Measurements from ENCODE around the gene PHIP.

Gene PHIP

GRCh38 chr6:79042799-79043126 lies 35.3 kb downstream of the PHIP start:
- H3K4me3 ChIP-seq (ENCODE audit: control insufficient read depth, low read depth, low read length): no peak overlapping the region
- no peak for TF ChIP-seq CTCF (IDR thresholded peaks at IDR 0.05; ENCODE audit: control insufficient read depth, insufficient read depth, low read depth, low read length, missing control alignments)

GRCh38 chr6:79042088-79042798 lies 35.8 kb downstream of the PHIP start:
- no peak overlapping the region for H3K4me3 ChIP-seq (ENCODE audit: control insufficient read depth, low read depth, low read length)

More at GRCh38 chr6:79042799-79043126, 35.3 kb downstream of the PHIP start:
- no peak for DNase-seq (ENCODE audit: low read depth)

GRCh38 chr6:79040083-79040482 lies 38.0 kb downstream of the PHIP start:
- no peak overlapping the region for H3K4me3 ChIP-seq (ENCODE audit: control insufficient read depth, low read depth, low read length)
- no peak for DNase-seq (ENCODE audit: low read depth)
- no peak for TF ChIP-seq CTCF (IDR thresholded peaks at IDR 0.05; ENCODE audit: control insufficient read depth, insufficient read depth, low read depth, low read length, missing control alignments)

More at GRCh38 chr6:79042088-79042798, 35.8 kb downstream of the PHIP start:
- no peak for TF ChIP-seq CTCF (IDR thresholded peaks at IDR 0.05; ENCODE audit: control insufficient read depth, insufficient read depth, low read depth, low read length, missing control alignments)
- DNase-seq (ENCODE audit: low read depth): no peak

GRCh38 chr6:79038061-79038460 lies 40.0 kb downstream of the PHIP start:
- DNase-seq (ENCODE audit: low read depth): no peak
- TF ChIP-seq CTCF (IDR thresholded peaks at IDR 0.05; ENCODE audit: control insufficient read depth, insufficient read depth, low read depth, low read length, missing control alignments): no peak
- H3K4me3 ChIP-seq (ENCODE audit: control insufficient read depth, low read depth, low read length): no peak overlapping the region

GRCh38 chr6:79034865-79035264 lies 43.2 kb downstream of the PHIP start:
- DNase-seq (ENCODE audit: low read depth): no peak
- H3K4me3 ChIP-seq (ENCODE audit: control insufficient read depth, low read depth, low read length): no peak overlapping the region
- no peak for TF ChIP-seq CTCF (IDR thresholded peaks at IDR 0.05; ENCODE audit: control insufficient read depth, insufficient read depth, low read depth, low read length, missing control alignments)

- H3K4me3 ChIP-seq (ENCODE audit: control insufficient read depth, low read depth, low read length): no peak overlapping the region
- no peak for TF ChIP-seq CTCF (IDR thresholded peaks at IDR 0.05; ENCODE audit: control insufficient read depth, insufficient read depth, low read depth, low read length, missing control alignments)
- DNase-seq (ENCODE audit: low read depth): no peak
Measured at GRCh38 chr6:79033279-79033678, 44.8 kb downstream of the PHIP start.

Measured in AG09309 (cell line).